Endothelial cell of hepatic sinusoid (primary cell): Measurements from ENCODE around the gene ZNF329.

Source experiments
- in situ Hi-C: cut with HindIII; loops from 2 replicates; pipeline ENCODE4 v1.10.0; 2017; ENCODE audit warnings: low sequenced_read_pairs

Gene ZNF329

DNA sequence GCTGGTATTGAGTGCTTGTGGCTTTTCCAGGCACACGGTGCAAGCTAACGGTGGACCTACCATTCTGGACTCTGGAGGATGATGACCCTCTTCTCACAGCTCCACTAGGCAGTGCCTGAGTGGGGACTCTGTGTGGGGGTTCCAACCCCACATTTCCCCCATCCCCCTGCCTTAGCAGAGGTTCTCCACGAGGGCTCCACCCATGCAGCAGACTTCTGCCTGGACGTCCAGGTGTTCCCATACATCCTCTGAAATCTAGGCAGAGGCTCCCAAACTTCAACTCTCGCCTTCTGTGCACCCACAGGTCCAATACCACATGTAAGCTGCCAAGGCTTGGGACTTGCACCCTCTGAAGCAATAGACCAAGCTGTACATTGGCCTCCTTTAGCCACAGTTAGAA, 27.2 kb downstream of the ZNF329 start:
- in situ Hi-C loops, result no loop called here

- in situ Hi-C loops, result no loop called here
Measured at GRCh38 chr19:58118979-58119733, 31.4 kb downstream of the ZNF329 start.

DNA sequence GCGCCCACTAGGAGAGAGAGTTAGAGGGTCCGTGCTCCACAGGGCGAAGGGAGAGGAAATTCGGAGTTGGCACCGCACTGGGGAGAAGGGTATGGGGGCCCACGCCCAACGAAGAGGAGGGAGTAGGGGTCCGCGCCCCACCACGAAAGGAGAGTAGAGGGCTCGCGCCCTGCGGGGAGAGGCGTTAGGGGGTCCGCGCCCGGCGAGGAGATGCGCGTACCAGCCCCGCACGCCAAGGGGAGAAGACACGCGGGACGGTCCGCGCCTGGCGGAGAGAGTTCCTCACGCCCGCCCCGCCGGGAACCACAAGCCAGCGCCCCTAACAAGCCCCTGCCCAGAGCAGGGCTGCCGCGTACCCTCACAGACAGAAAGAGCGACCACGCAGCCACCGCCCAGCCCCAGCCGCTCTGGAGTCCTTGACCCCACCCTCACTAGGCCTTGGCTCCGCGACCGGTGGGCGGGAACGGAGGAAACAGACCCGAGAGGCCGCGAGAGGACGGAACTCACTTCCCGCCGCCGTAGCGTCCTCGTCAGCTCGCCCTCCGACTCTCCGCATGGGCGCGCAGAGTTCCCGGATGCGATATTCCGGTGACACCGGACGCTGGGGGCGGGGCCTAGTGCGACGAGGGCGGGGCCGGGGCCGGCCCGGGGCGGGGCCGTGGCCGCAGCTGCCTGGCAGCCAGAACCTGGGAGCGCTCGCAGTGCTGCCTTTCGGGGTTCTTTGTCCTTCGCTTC, 32.6 kb downstream of the ZNF329 start:
- in situ Hi-C loops, result no loop called here

DNA sequence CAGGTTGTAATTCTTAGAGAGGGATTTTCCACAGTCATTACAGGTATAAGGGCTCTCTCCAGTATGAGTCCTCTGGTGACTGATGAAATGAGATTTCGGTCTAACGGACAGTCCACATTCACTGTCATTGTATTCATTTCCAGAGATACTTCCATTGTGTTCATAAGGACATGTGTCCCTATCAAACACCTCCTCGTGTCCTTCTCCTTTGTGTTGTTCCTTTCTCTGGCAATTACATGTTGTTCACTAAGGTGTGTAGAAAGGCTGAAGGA, 42.1 kb downstream of the ZNF329 start:
- in situ Hi-C loops, result no loop called here

- in situ Hi-C loops, result no loop called here
Measured at GRCh38 chr19:58107778-58108545, 42.6 kb downstream of the ZNF329 start.

- in situ Hi-C loops, result no loop called here
Measured at GRCh38 chr19:58098682-58098998, 51.9 kb downstream of the ZNF329 start.

DNA sequence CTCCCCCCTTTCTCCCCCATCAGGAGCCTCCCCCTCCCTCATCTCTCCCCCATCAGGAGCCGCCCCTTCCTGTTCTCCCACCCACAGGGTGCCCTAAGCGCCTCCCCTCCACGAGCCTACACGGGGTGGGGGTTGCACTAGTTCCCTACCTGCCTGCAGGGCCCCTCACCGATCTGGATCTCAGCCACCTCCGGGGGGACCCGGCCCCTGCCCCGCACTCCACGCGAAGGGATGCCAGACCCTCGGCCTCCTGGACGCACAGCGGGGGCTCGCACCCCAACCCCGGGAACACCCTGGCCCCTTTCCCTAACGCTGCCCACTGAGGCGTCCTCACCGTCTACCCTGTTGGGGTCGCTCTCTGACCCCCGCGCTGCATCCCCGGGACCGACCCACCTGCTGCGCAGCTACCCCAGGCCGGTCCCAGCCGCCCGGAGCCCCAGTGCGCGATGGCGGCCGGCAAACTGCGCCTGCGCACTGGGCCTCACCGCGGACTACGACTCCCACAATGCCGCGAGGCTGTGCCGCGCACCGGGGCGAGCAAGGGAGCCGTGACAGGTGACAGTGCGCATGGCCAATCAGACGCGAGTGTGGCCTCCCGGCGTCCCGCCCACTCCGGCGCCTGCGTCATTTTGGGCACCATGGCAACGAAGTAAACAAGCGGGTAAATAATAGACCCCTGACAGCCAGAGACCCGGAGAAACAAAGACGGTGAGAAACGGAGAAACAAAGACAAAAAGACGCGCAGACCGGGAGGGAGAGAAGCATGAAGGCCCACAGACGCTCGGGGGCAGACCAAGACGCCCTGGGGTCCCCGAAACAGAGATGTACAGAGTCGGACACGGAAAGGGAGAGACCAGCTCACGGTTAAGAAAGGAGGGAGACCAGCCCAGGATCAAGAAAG, 52.6 kb downstream of the ZNF329 start, which contains the start of gene ZSCAN18:
Gene ZSCAN18 (minus strand): TSS at position 451 of the 901 bp plus-strand sequence. CDS start 7,964 bp downstream, outside the sequence.
- in situ Hi-C loops, result no loop called here

GRCh38 chr19:58097349-58097748, 53.2 kb downstream of the ZNF329 start:
- in situ Hi-C loops, result no loop called here

DNA sequence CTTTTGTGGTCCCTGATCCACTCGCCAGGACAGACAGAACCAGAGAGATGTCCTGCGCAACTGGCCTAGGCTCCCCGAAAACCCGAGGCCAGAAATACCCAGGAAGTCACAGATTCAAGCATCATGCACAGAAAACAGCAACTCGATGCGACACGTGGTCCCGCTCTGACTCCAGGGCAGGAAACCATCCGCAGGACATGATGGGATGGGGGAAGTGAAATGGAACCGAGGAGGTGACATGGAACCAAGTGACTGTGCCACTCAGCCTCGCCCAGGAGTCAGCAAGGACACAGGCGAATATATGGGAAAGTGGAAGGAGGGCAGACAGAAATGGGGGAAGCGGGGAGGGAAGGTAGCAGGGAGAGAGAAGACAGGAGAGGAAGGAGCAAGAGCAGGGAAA, 53.7 kb downstream of the ZNF329 start:
- in situ Hi-C loops, result no loop called here

GRCh38 chr19:58095328-58095727, 55.3 kb downstream of the ZNF329 start:
- in situ Hi-C loops, result no loop called here

DNA sequence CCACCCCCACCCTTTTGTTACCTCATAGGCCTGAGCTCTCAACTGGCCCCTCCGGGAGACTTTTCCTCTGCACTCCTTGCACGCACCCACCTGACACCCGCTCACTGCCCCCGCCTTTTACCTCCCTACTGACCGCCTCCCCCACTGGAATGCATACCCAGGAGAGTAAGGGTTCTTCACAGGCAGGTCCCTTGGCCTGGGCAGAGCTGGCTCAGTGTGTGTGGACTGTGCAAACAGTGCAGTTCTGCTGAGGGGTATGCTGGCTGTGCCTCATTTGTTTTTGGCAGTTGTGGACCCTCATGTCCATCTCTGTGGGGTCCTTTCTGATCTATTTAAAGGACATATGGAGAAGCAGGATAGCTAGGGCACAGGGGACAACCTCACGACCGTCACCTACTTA, 57.5 kb downstream of the ZNF329 start:
- in situ Hi-C loops, result no loop called here

GRCh38 chr19:58091251-58091995, 59.2 kb downstream of the ZNF329 start:
- in situ Hi-C loops, result no loop called here

GRCh38 chr19:58089846-58090245, 60.7 kb downstream of the ZNF329 start:
- in situ Hi-C loops, result no loop called here

- in situ Hi-C loops, result no loop called here
Measured at GRCh38 chr19:58088521-58089052, 62.0 kb downstream of the ZNF329 start.

DNA sequence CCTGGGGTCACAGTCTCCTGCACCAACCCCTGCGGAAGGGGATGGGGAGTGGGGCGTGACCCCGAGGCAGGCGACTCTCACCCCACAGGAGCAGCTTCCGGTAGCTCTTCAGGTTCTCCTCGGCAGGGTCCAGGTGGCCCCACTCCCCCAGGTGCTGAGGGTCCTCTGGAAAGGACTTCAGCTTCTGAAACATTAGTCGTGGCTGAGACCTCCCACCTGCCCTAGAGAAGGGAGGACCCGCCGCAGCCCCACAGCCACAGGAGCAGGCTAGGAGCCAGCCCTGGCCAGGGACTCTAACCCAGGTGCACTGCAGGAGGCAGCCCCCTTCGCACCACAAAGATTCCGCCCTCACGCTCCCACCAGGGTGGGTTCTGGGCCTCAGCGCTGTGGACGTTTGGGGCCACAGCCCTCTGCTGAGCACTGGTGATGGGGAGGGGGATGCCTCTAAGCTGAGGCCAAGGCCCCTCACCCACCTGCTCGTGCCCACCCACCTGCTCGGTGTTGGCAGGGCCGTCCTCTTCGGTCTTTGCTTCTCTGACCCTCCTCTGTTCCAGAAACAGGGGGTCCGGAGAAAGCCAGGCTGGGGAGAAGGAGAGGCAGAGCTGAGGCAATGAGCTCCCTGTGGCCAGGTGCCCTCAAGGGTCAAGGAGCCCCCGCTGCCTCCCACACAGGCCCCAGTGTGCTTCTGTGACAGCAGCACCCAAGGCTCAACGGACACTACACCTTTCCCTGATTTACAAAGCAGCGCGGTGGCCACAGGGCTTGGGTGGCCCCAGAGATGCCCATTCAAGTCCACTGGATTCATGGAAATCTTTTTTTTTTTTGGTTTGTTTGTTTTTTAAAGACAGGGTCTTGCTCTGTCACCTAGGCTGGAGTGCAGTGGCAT, 63.5 kb downstream of the ZNF329 start:
- in situ Hi-C loops, result no loop called here

GRCh38 chr19:58085348-58085875, 65.2 kb downstream of the ZNF329 start:
- in situ Hi-C loops, result no loop called here

DNA sequence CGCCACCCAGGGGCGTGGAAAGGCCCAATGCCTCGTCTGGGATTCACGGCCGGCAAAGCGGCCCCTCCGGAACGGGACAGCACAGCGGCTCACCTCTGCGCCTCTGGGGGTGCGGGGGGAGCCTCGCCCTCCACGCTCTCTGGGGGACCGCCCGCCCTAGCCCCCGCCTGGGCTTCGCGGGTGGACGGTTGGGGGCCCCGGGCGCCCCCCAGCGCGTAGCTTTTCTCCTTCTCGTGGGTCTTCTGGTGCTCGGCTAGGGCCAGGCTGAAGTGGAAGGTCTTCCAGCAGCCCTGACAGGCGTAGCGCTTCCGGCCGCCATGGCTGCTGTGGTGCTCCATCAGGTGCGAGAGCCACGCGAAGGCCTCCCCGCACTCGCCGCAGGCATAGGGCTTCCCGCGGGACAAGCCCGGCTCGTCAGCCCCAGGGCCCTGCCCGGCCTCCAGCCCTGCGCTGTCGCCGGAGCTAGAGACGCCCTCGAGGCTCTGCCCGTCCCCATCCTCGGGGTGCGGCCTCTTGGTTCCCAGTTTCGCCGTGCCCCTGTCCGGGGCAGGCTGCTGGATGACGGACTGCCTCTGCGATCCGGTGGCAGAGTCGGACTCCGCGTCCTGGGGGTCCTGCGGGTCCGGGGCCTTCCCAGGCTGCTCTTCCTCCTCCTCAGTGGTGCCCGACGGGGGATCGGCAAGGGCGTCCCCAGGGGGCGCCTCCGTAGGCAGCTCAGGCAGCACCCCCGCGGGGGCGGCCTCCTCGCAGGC, 65.8 kb downstream of the ZNF329 start:
- in situ Hi-C loops, result no loop called here

GRCh38 chr19:58083021-58083420, 67.6 kb downstream of the ZNF329 start:
- in situ Hi-C loops, result no loop called here
